SK-N-MC (cell line): Measurements from ENCODE around the gene LPIN1.

Experiments
- EZH2 ChIP-seq: fragments of 200-600 bp; sonication (generic); IDR thresholded peaks from one replicate; pipeline ENCODE4 v1.6.1; 2017; ENCODE audit warnings: antibody characterized with exemption
- FOXP2 ChIP-seq: optimal IDR thresholded peaks from 2 replicates; pipeline ENCODE3; 2011; ENCODE audit warnings: mild to moderate bottlenecking, moderate library complexity; ENCODE audit not compliant: insufficient read depth; ENCODE audit errors: extremely low read length, control extremely low read depth
- POLR2AphosphoS5 ChIP-seq: IDR thresholded peaks from 2 replicates; pipeline ENCODE4 v1.6.1; 2012; ENCODE audit warnings: mild to moderate bottlenecking, low read depth, low read length, borderline replicate concordance

DNA sequence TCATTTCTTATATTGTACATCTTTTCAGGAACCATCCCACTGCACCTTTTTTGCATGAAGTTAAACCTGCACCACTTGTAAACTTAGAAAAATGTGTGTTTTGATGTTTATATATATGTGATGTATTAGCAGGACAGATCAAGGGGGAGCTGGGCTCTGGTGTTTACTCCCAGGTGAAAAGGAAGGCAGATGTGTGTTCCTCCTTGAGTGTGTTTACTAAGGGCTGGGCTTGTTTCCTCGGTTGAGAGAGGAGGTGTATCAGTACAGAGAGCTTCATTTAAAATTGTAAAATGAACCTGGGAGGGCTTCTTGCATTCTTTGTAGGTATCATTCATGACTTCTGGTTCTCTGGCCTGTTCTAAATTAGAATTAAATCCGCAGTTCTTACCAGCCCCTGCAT lies 14.8 kb downstream of the LPIN1 start:
- TF ChIP-seq EZH2 (no peak), POLR2AphosphoS5 (no peak), FOXP2 (no peak)
